ENCODE measurements around the gene VEPH1.

- TF ChIP-seq, protein P1, sequence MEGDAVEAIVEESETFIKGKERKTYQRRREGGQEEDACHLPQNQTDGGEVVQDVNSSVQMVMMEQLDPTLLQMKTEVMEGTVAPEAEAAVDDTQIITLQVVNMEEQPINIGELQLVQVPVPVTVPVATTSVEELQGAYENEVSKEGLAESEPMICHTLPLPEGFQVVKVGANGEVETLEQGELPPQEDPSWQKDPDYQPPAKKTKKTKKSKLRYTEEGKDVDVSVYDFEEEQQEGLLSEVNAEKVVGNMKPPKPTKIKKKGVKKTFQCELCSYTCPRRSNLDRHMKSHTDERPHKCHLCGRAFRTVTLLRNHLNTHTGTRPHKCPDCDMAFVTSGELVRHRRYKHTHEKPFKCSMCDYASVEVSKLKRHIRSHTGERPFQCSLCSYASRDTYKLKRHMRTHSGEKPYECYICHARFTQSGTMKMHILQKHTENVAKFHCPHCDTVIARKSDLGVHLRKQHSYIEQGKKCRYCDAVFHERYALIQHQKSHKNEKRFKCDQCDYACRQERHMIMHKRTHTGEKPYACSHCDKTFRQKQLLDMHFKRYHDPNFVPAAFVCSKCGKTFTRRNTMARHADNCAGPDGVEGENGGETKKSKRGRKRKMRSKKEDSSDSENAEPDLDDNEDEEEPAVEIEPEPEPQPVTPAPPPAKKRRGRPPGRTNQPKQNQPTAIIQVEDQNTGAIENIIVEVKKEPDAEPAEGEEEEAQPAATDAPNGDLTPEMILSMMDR (IDR thresholded peaks at IDR 0.05): no peak
- no peak for TF ChIP-seq POLR2A (IDR thresholded peaks at IDR 0.05)
Observed at GRCh38 chr3:157498371-157498770, 4.8 kb downstream of the VEPH1 start.

Data from Peyer's patch (tissue), 4 donors.